DND-41 (cell line): ENCODE results near the gene ZDHHC1.
"Not testable (repeated sequence)": the region's sequence is repeated elsewhere in the genome, so short reads cannot be mapped to it uniquely, and the experiment has no call there.

Source experiments
- ATAC-seq: fragments of 200-7000 bp; cut with Tn5 transposase; 3 replicates; pipeline ENCODE4 v1.9.1; 2021; ENCODE audit warnings: low read depth; ENCODE audit not compliant: insufficient read depth
- DNase-seq: peaks from one replicate; pipeline ENCODE4 v3.0.0-alpha.2; 2020
- H2AFZ ChIP-seq: 2 replicates; pipeline ENCODE4 v1.6.0; 2012; ENCODE audit warnings: low read depth, low read length
- H3K27ac ChIP-seq: 2 replicates; pipeline ENCODE4 v1.5.1; 2012; ENCODE audit warnings: low read length, inconsistent platforms
- H3K27me3 ChIP-seq: fragments of 200-600 bp; sonication (generic); 2 replicates; pipeline ENCODE4 v1.6.0; 2012; ENCODE audit warnings: low read length, mild to moderate bottlenecking, inconsistent platforms; ENCODE audit not compliant: insufficient read depth, poor library complexity
- H3K36me3 ChIP-seq: 2 replicates; pipeline ENCODE4 v1.5.1; 2012; ENCODE audit warnings: low read length, inconsistent platforms; ENCODE audit not compliant: insufficient read depth
- H3K4me1 ChIP-seq: 2 replicates; pipeline ENCODE4 v1.5.1; 2012; ENCODE audit warnings: mild to moderate bottlenecking, low read length; ENCODE audit not compliant: insufficient read depth
- H3K4me2 ChIP-seq: 2 replicates; pipeline ENCODE4 v1.6.0; 2012; ENCODE audit warnings: mild to moderate bottlenecking, moderate library complexity, low read length, inconsistent platforms; ENCODE audit not compliant: insufficient read depth
- H3K4me3 ChIP-seq, 2 experiments: fragments of 200-600 bp in 1 of 2; shearing (Covaris generic) in 1 of 2; 2 replicates each; pipeline ENCODE4 v1.5.1; 2012 to 2016; ENCODE audit warnings: inconsistent platforms in 2 of 2, low read length in 2 of 2, mild to moderate bottlenecking in 2 of 2, low read depth in 1 of 2, moderate library complexity in 1 of 2
- H3K79me2 ChIP-seq: 2 replicates; pipeline ENCODE4 v1.6.0; 2012; ENCODE audit warnings: low read length, inconsistent platforms; ENCODE audit not compliant: insufficient read depth
- H3K9ac ChIP-seq: 2 replicates; pipeline ENCODE4 v1.6.0; 2012; ENCODE audit warnings: low read depth, mild to moderate bottlenecking, inconsistent platforms, low read length, moderate library complexity
- H3K9me3 ChIP-seq: 2 replicates; pipeline ENCODE4 v1.5.1; 2012; ENCODE audit warnings: low read length, moderate library complexity, mild to moderate bottlenecking, inconsistent platforms; ENCODE audit not compliant: insufficient read depth, severe bottlenecking
- H4K20me1 ChIP-seq: 2 replicates; pipeline ENCODE4 v1.6.0; 2012; ENCODE audit warnings: low read length; ENCODE audit not compliant: insufficient read depth
- EZH2 ChIP-seq: IDR thresholded peaks from 3 replicates; pipeline ENCODE4 v1.6.1; 2012; ENCODE audit warnings: borderline replicate concordance, low read depth, mild to moderate bottlenecking, moderate library complexity, low read length, inconsistent platforms; ENCODE audit not compliant: severe bottlenecking
- TF ChIP-seq, protein P1 (sequence below): IDR thresholded peaks from 2 replicates; pipeline ENCODE4 v1.5.1; 2012; ENCODE audit warnings: borderline replicate concordance, low read length, moderate library complexity, mild to moderate bottlenecking; ENCODE audit not compliant: poor library complexity, severe bottlenecking; ENCODE audit errors: extremely low read depth

The ZDHHC1 gene

DNA sequence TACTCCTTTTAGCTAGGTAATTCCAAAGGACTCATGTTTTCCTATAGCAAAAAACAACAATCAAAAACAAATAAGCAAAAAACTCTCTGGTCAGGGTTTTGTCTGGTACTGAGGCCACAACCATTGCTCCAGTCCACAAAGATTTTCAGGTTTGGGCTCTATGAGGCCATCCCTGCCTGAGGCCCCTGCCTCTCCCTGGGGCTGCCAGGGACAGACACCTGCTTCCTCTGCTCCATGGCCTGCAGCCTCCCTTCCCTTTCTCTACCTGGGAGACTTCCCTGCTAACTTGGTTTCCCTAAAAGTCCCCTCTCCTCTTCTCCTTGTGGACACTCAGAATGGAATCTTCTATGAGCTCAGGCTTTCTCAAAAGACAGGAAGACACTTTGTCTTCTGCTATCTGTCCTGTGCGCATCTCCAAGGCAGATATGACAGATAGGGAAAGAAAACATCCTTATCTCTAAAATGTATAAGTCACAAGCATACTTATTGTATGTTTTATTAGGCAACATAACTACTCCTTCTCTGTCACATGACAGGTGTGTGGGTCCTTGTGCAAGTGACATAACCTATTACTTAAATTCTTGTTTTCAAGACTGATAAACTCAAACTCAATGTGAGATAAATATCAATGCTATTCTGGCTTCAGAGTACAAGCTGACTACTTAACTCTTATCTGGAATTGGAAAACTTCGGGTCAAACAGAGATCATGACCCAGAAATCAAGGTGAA lies 1.2 kb upstream of the ZDHHC1 start:
- no peak for DNase-seq
- Histone ChIP-seq H3K9ac (no peak overlapping the region), H3K36me3 (no peaks in the 10 kb centered on the region), H2AFZ (no peak overlapping the region), H3K9me3 (no peaks in the 10 kb centered on the region), H3K4me3 (no peak overlapping the region), H3K27ac (no peak overlapping the region), H3K4me1 (no peaks in the 10 kb centered on the region), H4K20me1 (no peaks in the 10 kb centered on the region), H3K79me2 (no peaks in the 10 kb centered on the region), H3K4me2 (no peak overlapping the region), H3K27me3 (peaks cover 4% of the 10 kb centered on the region)
- TF ChIP-seq, protein P1, sequence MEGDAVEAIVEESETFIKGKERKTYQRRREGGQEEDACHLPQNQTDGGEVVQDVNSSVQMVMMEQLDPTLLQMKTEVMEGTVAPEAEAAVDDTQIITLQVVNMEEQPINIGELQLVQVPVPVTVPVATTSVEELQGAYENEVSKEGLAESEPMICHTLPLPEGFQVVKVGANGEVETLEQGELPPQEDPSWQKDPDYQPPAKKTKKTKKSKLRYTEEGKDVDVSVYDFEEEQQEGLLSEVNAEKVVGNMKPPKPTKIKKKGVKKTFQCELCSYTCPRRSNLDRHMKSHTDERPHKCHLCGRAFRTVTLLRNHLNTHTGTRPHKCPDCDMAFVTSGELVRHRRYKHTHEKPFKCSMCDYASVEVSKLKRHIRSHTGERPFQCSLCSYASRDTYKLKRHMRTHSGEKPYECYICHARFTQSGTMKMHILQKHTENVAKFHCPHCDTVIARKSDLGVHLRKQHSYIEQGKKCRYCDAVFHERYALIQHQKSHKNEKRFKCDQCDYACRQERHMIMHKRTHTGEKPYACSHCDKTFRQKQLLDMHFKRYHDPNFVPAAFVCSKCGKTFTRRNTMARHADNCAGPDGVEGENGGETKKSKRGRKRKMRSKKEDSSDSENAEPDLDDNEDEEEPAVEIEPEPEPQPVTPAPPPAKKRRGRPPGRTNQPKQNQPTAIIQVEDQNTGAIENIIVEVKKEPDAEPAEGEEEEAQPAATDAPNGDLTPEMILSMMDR, result no peak
- TF ChIP-seq EZH2, result no peak
- no peak for ATAC-seq

DNA sequence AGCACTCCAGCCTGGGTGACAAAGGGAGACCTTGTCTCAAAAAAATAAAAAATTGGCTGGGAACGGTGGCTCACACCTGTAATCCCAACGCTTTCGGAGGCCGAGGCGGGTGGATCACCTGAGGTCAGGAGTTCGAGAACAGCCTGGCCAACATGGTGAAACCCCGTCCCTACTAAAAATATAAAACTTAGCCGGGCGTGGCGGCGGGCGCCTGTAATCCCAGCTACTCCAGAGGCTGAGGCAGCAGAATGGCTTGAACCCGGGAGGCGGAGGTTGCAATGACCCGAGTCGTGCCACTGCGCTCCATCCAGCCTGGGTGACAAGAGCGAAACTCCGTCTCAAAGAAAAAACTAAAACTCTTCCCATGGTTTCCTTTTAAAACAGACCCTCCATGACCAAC lies 856 bp downstream of the ZDHHC1 start:
- not testable (repeated sequence) for H3K79me2 ChIP-seq, H3K9ac ChIP-seq, ATAC-seq, H2AFZ ChIP-seq, H3K4me1 ChIP-seq, H3K9me3 ChIP-seq, H3K4me2 ChIP-seq, H4K20me1 ChIP-seq, DNase-seq, H3K27ac ChIP-seq, H3K4me3 ChIP-seq, H3K36me3 ChIP-seq
- peaks cover 11% of the 10 kb centered on the region for H3K27me3 ChIP-seq

DNA sequence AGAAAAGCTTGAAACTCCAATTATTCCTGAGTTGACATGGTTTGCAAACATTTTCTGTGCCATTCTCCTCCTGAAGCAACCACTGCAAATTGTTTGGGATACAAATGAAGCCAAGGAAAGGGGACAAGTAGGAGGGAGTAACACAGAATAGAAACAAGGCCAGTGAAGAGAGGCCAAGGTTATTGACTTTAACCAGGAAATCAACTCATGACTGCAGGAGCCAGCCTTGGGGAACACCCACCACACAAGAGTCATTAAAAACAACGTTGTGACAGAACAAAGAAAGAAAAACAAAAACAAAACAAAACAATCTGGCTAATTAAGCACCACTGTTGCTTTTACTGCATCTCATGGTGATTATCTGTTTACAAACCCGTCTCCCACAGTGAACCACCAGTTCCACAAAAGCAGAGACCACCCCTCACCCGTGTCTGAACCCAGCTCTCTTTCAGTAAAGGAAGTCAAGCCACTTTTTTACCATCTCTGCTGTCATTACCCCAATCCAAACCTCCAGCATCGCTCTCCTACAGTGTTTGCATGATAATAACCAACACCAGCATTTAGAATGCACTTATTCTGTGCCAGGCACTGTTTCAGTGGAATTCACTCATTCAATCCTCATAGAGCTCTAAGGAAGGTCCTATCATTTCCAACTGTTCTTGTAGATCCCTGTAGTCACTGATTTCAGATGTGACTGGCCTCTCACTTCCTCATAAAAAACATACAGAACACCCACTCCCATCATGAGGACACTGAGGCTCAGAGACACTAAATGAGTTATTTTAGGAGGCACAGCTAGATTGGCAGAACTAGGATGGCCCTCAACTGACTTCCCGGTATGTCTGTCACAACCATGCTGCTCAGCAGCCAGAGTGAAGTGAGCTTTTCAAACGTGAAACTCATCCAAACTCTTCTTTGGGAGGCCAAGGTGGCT lies 2.0 kb downstream of the ZDHHC1 start:
- no peak for DNase-seq
- Histone ChIP-seq H4K20me1 (no peaks in the 10 kb centered on the region), H3K27me3 (peaks cover 11% of the 10 kb centered on the region), H3K4me3 (no peak overlapping the region), H2AFZ (no peak overlapping the region), H3K9ac (no peak overlapping the region), H3K79me2 (no peaks in the 10 kb centered on the region), H3K4me1 (no peaks in the 10 kb centered on the region), H3K9me3 (no peaks in the 10 kb centered on the region), H3K36me3 (no peaks in the 10 kb centered on the region), H3K4me2 (no peak overlapping the region), H3K27ac (no peak overlapping the region)
- TF ChIP-seq, protein P1, result no peak
- TF ChIP-seq EZH2, result no peak
- no peak for ATAC-seq

DNA sequence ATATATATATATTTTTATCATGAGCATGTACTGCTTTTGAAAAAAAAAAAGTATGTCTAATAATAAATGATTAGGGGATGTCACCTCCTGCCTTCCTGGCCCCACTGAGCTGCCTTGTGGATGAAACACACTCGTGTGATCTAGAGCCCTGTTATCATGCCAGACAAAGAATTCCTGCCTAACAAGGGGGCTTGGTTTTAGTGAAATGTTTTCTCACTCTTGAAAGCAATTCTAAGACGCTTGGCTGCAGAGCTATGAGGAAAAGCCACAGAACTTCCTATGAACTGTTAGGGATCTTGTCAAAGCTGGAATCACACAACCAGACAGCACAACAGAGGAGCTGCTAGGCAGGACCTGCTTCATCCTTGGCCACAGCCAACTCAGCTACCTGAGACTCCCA lies 4.0 kb downstream of the ZDHHC1 start:
- H3K27ac ChIP-seq, result no peak overlapping the region
- ATAC-seq (no peak), DNase-seq (no peak)
- TF ChIP-seq EZH2, result no peak
- TF ChIP-seq, protein P1, result no peak
- H3K9me3 ChIP-seq, result no peaks in the 10 kb centered on the region
- H3K27me3 ChIP-seq, result peaks cover 11% of the 10 kb centered on the region
- no peak overlapping the region for H2AFZ ChIP-seq
- H3K4me1 ChIP-seq, result no peaks in the 10 kb centered on the region
- no peaks in the 10 kb centered on the region for H3K36me3 ChIP-seq
- H4K20me1 ChIP-seq, result no peaks in the 10 kb centered on the region
- no peak overlapping the region for H3K4me2 ChIP-seq
- no peak overlapping the region for H3K4me3 ChIP-seq
- no peak overlapping the region for H3K9ac ChIP-seq
- no peaks in the 10 kb centered on the region for H3K79me2 ChIP-seq
